SK-N-SH (cell line): ENCODE data around the gene MLYCD. TPM values are rescaled to one million over a fixed set of nuclear protein-coding genes. Genes with fewer than 3 reads are reported as not detected.

Experiments
- CTCF ChIA-PET: fragments of 300-600, 350-600 bp; formaldehyde crosslinking; extraction: SDS; loops from one replicate; lab custom pipeline; 2021; lab: Yijun Ruan, JAX
- POLR2A ChIA-PET: fragments of 350-600 bp; sonication (Branson Sonifier 250); formaldehyde crosslinking; extraction: SDS; loops from one replicate; lab custom pipeline; 2020; ENCODE audit warnings: antibody characterized with exemption, inconsistent platforms; lab: Yijun Ruan, JAX
- DNase-seq: peaks from one replicate; pipeline ENCODE4 v3.0.0; 2012
- H2AFZ ChIP-seq: fragments of 200-600 bp; sonication (generic); 2 replicates; pipeline ENCODE4 v1.8.1; 2016; ENCODE audit warnings: antibody characterized with exemption, mild to moderate bottlenecking, low read depth
- H3F3A ChIP-seq: fragments of 200-600 bp; sonication (generic); replicated peaks from 2 replicates; pipeline ENCODE3; 2016; ENCODE audit warnings: antibody characterized with exemption, mild to moderate bottlenecking; ENCODE audit not compliant: insufficient read depth
- H3K27ac ChIP-seq, 2 experiments: fragments of 200-500 bp in 1 of 2; fragments of 200-600 bp in 1 of 2; sonication (Bioruptor generic) in 1 of 2; sonication (generic), shearing (Covaris generic) in 1 of 2; 2 replicates each; pipeline versions ENCODE4 v1.5.1 to v1.6.1; 2014 to 2016; ENCODE audit warnings: low read depth in 2 of 2, inconsistent platforms in 1 of 2, low read length in 1 of 2, mild to moderate bottlenecking in 1 of 2, mixed read lengths in 1 of 2
- H3K27me3 ChIP-seq: fragments of 200-600 bp; sonication (generic), shearing (Covaris generic); 2 replicates; pipeline ENCODE4 v1.6.1; 2016; ENCODE audit warnings: mixed run types; ENCODE audit not compliant: insufficient read depth
- H3K36me3 ChIP-seq, 2 experiments: fragments of 200-500 bp in 1 of 2; fragments of 200-600 bp in 1 of 2; sonication (Bioruptor generic) in 1 of 2; sonication (generic) in 1 of 2; replicated peaks in 1 of 2; 2 replicates each; pipeline versions ENCODE3 to v1.5.1; 2014 to 2016; ENCODE audit warnings: low read length in 1 of 2, mild to moderate bottlenecking in 1 of 2; ENCODE audit not compliant: insufficient read depth in 2 of 2, control insufficient read depth in 1 of 2
- H3K4me1 ChIP-seq, 2 experiments: fragments of 200-500 bp in 1 of 2; fragments of 200-600 bp in 1 of 2; sonication (Bioruptor generic) in 1 of 2; sonication (generic), shearing (Covaris generic) in 1 of 2; 2 replicates each; pipeline versions ENCODE4 v1.5.1 to v1.6.1; 2014 to 2016; ENCODE audit warnings: low read depth in 1 of 2, low read length in 1 of 2, mixed run types in 1 of 2; ENCODE audit not compliant: insufficient read depth in 2 of 2, control insufficient read depth in 1 of 2
- H3K4me2 ChIP-seq: fragments of 200-600 bp; sonication (generic), shearing (Covaris generic); 2 replicates; pipeline ENCODE4 v1.6.1; 2017; ENCODE audit warnings: mixed run types
- H3K4me3 ChIP-seq, 2 experiments: fragments of 200-500 bp in 1 of 2; fragments of 200-600 bp in 1 of 2; sonication (Bioruptor generic) in 1 of 2; sonication (generic), shearing (Covaris generic) in 1 of 2; 2 replicates each; pipeline versions ENCODE4 v1.5.1 to v1.8.1; 2014 to 2016; ENCODE audit warnings: low read depth in 2 of 2, inconsistent platforms in 1 of 2, low read length in 1 of 2, mild to moderate bottlenecking in 1 of 2, mixed read lengths in 1 of 2, moderate library complexity in 1 of 2
- H3K79me2 ChIP-seq: fragments of 200-600 bp; sonication (generic); 2 replicates; pipeline ENCODE4 v1.8.1; 2017; ENCODE audit warnings: mild to moderate bottlenecking; ENCODE audit not compliant: insufficient read depth
- H3K9ac ChIP-seq: fragments of 200-600 bp; sonication (generic); 2 replicates; pipeline ENCODE4 v1.6.1; 2017; ENCODE audit warnings: mixed run types
- H3K9me2 ChIP-seq: fragments of 200-600 bp; sonication (generic); 2 replicates; pipeline ENCODE4 v1.6.1; 2017; ENCODE audit warnings: mixed run types
- H3K9me3 ChIP-seq: fragments of 200-600 bp; sonication (generic); 2 replicates; pipeline ENCODE4 v1.6.1; 2017; ENCODE audit warnings: mixed run types, mild to moderate bottlenecking, moderate library complexity
- H4K20me1 ChIP-seq: fragments of 200-600 bp; sonication (generic); 2 replicates; pipeline ENCODE4 v1.6.1; 2017; ENCODE audit warnings: mild to moderate bottlenecking, mixed run types; ENCODE audit not compliant: insufficient read depth
- CHD2 ChIP-seq: fragments of 150-350 bp; IDR thresholded peaks from 2 replicates; pipeline ENCODE4 v1.6.1; 2018; ENCODE audit warnings: low read length; ENCODE audit not compliant: partially characterized antibody
- ELF1 ChIP-seq: IDR thresholded peaks from 2 replicates; pipeline ENCODE4 v1.4.0; 2012
- EP300 ChIP-seq, 2 experiments: IDR thresholded peaks; 2 replicates each; pipeline versions ENCODE4 v1.4.0 to v1.6.1; 2012; ENCODE audit warnings: borderline replicate concordance in 1 of 2, low read depth in 1 of 2, low read length in 1 of 2
- GATA2 ChIP-seq: sonication (generic); formaldehyde crosslinking; IDR thresholded peaks from 2 replicates; pipeline ENCODE4 v1.5.0; 2020; ENCODE audit warnings: mild to moderate bottlenecking, missing genetic modification reagents
- MXI1 ChIP-seq: IDR thresholded peaks from 2 replicates; pipeline ENCODE4 v1.6.1; 2012; ENCODE audit warnings: mild to moderate bottlenecking, low read depth, low read length, improper control_type of control experiment
- NFIC ChIP-seq: IDR thresholded peaks from 2 replicates; pipeline ENCODE4 v1.4.0; 2012; ENCODE audit warnings: borderline replicate concordance
- NRF1 ChIP-seq: IDR thresholded peaks from 2 replicates; pipeline ENCODE4 v1.6.1; 2012; ENCODE audit warnings: low read depth, mild to moderate bottlenecking, low read length
- POLR2AphosphoS5 ChIP-seq: IDR thresholded peaks from 2 replicates; pipeline ENCODE4 v1.6.1; 2012; ENCODE audit warnings: low read depth, low read length
- RAD21 ChIP-seq: IDR thresholded peaks from 2 replicates; pipeline ENCODE4 v1.6.1; 2012; ENCODE audit warnings: mild to moderate bottlenecking, low read length
- RFX5 ChIP-seq: IDR thresholded peaks from 2 replicates; pipeline ENCODE4 v1.6.1; 2012; ENCODE audit warnings: mild to moderate bottlenecking, improper control_type of control experiment, low read length
- SIN3A ChIP-seq: IDR thresholded peaks from 2 replicates; pipeline ENCODE4 v1.6.1; 2012; ENCODE audit warnings: low read depth, mild to moderate bottlenecking, low read length, moderate library complexity, borderline replicate concordance
- SMC3 ChIP-seq: IDR thresholded peaks from 2 replicates; pipeline ENCODE4 v1.6.1; 2012; ENCODE audit warnings: low read depth, low read length, improper control_type of control experiment
- TEAD4 ChIP-seq: IDR thresholded peaks from 2 replicates; pipeline ENCODE4 v1.4.0; 2012; ENCODE audit warnings: mild to moderate bottlenecking, borderline replicate concordance; ENCODE audit not compliant: insufficient read depth
- USF2 ChIP-seq: fragments of 150-350 bp; IDR thresholded peaks from 2 replicates; pipeline ENCODE4 v1.6.1; 2017; ENCODE audit warnings: antibody characterized with exemption, low read length, low read depth, borderline replicate concordance
- WGBS: methylation state at CpG from one replicate; pipeline ENCODE4 v1.1.6; 2017; ENCODE audit warnings: low lambda C conversion rate; 5-methylcytosine and 5-hydroxymethylcytosine counted together
- polyA plus RNA-seq, 3 experiments: library from polyadenylated mRNA; depleted of rRNA; stranded (reverse); fragments of >200 nt; gene quantifications; 2 replicates each; pipeline ENCODE4 v1.2.3, GENCODE V29; 2012
- TF ChIP-seq, protein P1 (sequence below): IDR thresholded peaks from 2 replicates; pipeline ENCODE4 v1.6.1; 2012; ENCODE audit warnings: mild to moderate bottlenecking, low read depth, low read length, moderate library complexity
- TF ChIP-seq, protein P2 (sequence below): fragments of 200-600 bp; sonication (generic); IDR thresholded peaks from 2 replicates; pipeline ENCODE4 v1.6.1; 2017; ENCODE audit warnings: antibody characterized with exemption, mild to moderate bottlenecking, moderate library complexity

MLYCD gene
- polyA plus RNA-seq, 1 of the 3 experiments (the other 2 are of a cell fraction): 2.4 TPM

GRCh38 chr16:83939266-83939855, 40.4 kb downstream of the MLYCD start (continued):
- TF ChIP-seq RAD21: no peak
- TF ChIP-seq NFIC: no peak
- no peak for TF ChIP-seq POLR2AphosphoS5
- TF ChIP-seq CHD2: no peak
- TF ChIP-seq, all 33 proteins: peak for 0

DNA sequence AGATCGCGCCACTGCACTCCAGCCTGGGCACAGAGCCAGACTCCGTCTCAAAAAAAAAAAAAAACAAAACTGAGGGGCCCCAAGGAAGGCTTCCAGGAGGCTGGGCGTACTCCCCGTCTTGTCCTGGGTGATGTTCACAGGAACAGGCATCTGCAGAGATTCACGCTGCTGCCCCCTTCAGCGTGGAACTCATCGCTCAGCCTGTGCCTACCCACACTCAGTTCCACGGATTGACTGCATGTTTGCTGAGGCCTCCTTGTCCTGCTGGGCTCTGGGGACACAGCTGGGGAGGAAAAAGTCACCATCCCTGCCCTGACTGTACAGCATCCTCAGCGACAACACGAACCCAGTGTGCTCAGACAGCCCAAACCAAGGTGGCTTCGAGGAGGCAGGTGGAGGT, 41.2 kb downstream of the MLYCD start:
- Histone ChIP-seq H3K4me3 (no peak overlapping the region), H3K9me3 (no peaks in the 10 kb centered on the region), H3K9me2 (no peaks in the 10 kb centered on the region), H3K4me2 (no peak overlapping the region), H3K79me2 (no peaks in the 10 kb centered on the region), H3K9ac (no peak overlapping the region), H3F3A (no peaks in the 10 kb centered on the region), H2AFZ (no peak overlapping the region), H4K20me1 (no peaks in the 10 kb centered on the region)
- 69% methylated on average over 12 of the region's 12 CpGs for WGBS
- POLR2A ChIA-PET: no interaction called here
- no peak for DNase-seq
- TF ChIP-seq SMC3 (no peak), GATA2 (CRISPR knock-in tag) (no peak), SIN3A (no peak), TEAD4 (no peak), USF2 (no peak), EP300 (IDR thresholded peaks at IDR 0.05; ENCODE audit: borderline replicate concordance in 1 of 2, low read depth in 1 of 2, low read length in 1 of 2) (no peak), ELF1 (no peak), RFX5 (no peak), MXI1 (no peak), NRF1 (no peak)
- TF ChIP-seq, protein P1, sequence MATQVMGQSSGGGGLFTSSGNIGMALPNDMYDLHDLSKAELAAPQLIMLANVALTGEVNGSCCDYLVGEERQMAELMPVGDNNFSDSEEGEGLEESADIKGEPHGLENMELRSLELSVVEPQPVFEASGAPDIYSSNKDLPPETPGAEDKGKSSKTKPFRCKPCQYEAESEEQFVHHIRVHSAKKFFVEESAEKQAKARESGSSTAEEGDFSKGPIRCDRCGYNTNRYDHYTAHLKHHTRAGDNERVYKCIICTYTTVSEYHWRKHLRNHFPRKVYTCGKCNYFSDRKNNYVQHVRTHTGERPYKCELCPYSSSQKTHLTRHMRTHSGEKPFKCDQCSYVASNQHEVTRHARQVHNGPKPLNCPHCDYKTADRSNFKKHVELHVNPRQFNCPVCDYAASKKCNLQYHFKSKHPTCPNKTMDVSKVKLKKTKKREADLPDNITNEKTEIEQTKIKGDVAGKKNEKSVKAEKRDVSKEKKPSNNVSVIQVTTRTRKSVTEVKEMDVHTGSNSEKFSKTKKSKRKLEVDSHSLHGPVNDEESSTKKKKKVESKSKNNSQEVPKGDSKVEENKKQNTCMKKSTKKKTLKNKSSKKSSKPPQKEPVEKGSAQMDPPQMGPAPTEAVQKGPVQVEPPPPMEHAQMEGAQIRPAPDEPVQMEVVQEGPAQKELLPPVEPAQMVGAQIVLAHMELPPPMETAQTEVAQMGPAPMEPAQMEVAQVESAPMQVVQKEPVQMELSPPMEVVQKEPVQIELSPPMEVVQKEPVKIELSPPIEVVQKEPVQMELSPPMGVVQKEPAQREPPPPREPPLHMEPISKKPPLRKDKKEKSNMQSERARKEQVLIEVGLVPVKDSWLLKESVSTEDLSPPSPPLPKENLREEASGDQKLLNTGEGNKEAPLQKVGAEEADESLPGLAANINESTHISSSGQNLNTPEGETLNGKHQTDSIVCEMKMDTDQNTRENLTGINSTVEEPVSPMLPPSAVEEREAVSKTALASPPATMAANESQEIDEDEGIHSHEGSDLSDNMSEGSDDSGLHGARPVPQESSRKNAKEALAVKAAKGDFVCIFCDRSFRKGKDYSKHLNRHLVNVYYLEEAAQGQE: no peak
- TF ChIP-seq, protein P2, sequence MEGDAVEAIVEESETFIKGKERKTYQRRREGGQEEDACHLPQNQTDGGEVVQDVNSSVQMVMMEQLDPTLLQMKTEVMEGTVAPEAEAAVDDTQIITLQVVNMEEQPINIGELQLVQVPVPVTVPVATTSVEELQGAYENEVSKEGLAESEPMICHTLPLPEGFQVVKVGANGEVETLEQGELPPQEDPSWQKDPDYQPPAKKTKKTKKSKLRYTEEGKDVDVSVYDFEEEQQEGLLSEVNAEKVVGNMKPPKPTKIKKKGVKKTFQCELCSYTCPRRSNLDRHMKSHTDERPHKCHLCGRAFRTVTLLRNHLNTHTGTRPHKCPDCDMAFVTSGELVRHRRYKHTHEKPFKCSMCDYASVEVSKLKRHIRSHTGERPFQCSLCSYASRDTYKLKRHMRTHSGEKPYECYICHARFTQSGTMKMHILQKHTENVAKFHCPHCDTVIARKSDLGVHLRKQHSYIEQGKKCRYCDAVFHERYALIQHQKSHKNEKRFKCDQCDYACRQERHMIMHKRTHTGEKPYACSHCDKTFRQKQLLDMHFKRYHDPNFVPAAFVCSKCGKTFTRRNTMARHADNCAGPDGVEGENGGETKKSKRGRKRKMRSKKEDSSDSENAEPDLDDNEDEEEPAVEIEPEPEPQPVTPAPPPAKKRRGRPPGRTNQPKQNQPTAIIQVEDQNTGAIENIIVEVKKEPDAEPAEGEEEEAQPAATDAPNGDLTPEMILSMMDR: no peak
- TF ChIP-seq, all 33 proteins: peak for 0
- H3K36me3 ChIP-seq: no peaks in the 10 kb centered on the region
- H3K27ac ChIP-seq: no peak overlapping the region
- no peaks in the 10 kb centered on the region for H3K27me3 ChIP-seq
- CTCF ChIA-PET: interaction anchor here (1.0 to 1.8 kb wide), 2 partner anchors 14 to 17 kb away, joined by 3 to 6 read pairs; partner anchors contain the start of gene OSGIN1
- peaks cover 0 to 2% of the 10 kb centered on the region in 2 experiments; a peak in 1 of 4 replicates for H3K4me1 ChIP-seq
